Measurements from ENCODE around the gene FER. TPM values are rescaled to one million over a fixed set of nuclear protein-coding genes. Genes with fewer than 3 reads are reported as not detected.
"Not testable (repeated sequence)": the region's sequence is repeated elsewhere in the genome, so short reads cannot be mapped to it uniquely, and the experiment has no call there.

FER gene
- total RNA-seq, result 35.3 TPM
- long read RNA-seq, full-length matches to known transcripts, result 1 of 21 reads
- long read RNA-seq, partial matches to known transcripts, result 2 of 21 reads
- long read RNA-seq, other reads (novel, unspliced or antisense), result 18 of 21 reads

GRCh38 chr5:108747774-108748400, at the start of gene FER:
FER (plus strand) TSS chr5:108747897; CDS start chr5:108798183, 50,286 bp downstream.
- intact Hi-C loops (cut with DNase I), result no loop called here
- Histone ChIP-seq H3K36me3 (no peaks in the 10 kb centered on the region), H3K4me3 (peak within 1 kb of the TSS; percentile 89), H3K4me1 (peaks cover 16% of the 10 kb centered on the region), H3K9me3 (no peaks in the 10 kb centered on the region), H3K27me3 (ENCODE audit: low read depth) (no peaks in the 10 kb centered on the region), H3K27ac (peak within 1 kb of the TSS; percentile 98)
- DNase-seq (no peak), ATAC-seq (peak; percentile 51 to 75)
- no peak for TF ChIP-seq CTCF (IDR thresholded peaks at IDR 0.05)

GRCh38 chr5:108700388-108700787, 47.3 kb upstream of the FER start:
- H3K4me3 ChIP-seq; DNase-seq; H3K4me1 ChIP-seq; ATAC-seq; H3K9me3 ChIP-seq; H3K27me3 ChIP-seq (ENCODE audit: low read depth); intact Hi-C loops (cut with DNase I); H3K36me3 ChIP-seq; H3K27ac ChIP-seq: not testable (repeated sequence)

GRCh38 chr5:108700930-108701329, 46.8 kb upstream of the FER start:
- H3K4me3 ChIP-seq, result no peak overlapping the region
- H3K4me1 ChIP-seq, result no peaks in the 10 kb centered on the region
- no peak for TF ChIP-seq CTCF (IDR thresholded peaks at IDR 0.05)
- intact Hi-C loops (cut with DNase I), result no loop called here
- no peaks in the 10 kb centered on the region for H3K27me3 ChIP-seq (ENCODE audit: low read depth)
- no peaks in the 10 kb centered on the region for H3K9me3 ChIP-seq
- H3K27ac ChIP-seq, result no peak overlapping the region
- no peak for DNase-seq
- H3K36me3 ChIP-seq, result no peaks in the 10 kb centered on the region
- no peak for ATAC-seq

GRCh38 chr5:108702546-108702945, 45.2 kb upstream of the FER start:
- Histone ChIP-seq H3K27ac (no peak overlapping the region), H3K4me3 (no peak overlapping the region), H3K36me3 (no peaks in the 10 kb centered on the region), H3K27me3 (ENCODE audit: low read depth) (no peaks in the 10 kb centered on the region), H3K9me3 (no peaks in the 10 kb centered on the region), H3K4me1 (no peaks in the 10 kb centered on the region)
- DNase-seq (no peak), ATAC-seq (no peak)
- intact Hi-C loops (cut with DNase I), result no loop called here
- TF ChIP-seq CTCF (IDR thresholded peaks at IDR 0.05), result no peak

- Histone ChIP-seq H3K4me1 (no peaks in the 10 kb centered on the region), H3K4me3 (no peak overlapping the region), H3K27ac (no peak overlapping the region), H3K36me3 (no peaks in the 10 kb centered on the region), H3K9me3 (no peaks in the 10 kb centered on the region), H3K27me3 (ENCODE audit: low read depth) (no peaks in the 10 kb centered on the region)
- intact Hi-C loops (cut with DNase I), result no loop called here
- TF ChIP-seq CTCF (IDR thresholded peaks at IDR 0.05), result no peak
- ATAC-seq (no peak), DNase-seq (no peak)
Measured at GRCh38 chr5:108703313-108703712, 44.4 kb upstream of the FER start.

GRCh38 chr5:108707141-108707540, 40.6 kb upstream of the FER start:
- Histone ChIP-seq H3K27me3 (ENCODE audit: low read depth) (no peaks in the 10 kb centered on the region), H3K9me3 (no peaks in the 10 kb centered on the region), H3K27ac (no peak overlapping the region), H3K36me3 (no peaks in the 10 kb centered on the region), H3K4me3 (no peak overlapping the region), H3K4me1 (no peaks in the 10 kb centered on the region)
- intact Hi-C loops (cut with DNase I), result no loop called here
- ATAC-seq (no peak), DNase-seq (no peak)
- no peak for TF ChIP-seq CTCF (IDR thresholded peaks at IDR 0.05)

All from lower lobe of right lung (tissue), 2 donors.